AG04449 (cell line): ENCODE data around the gene CYP26B1.

Source experiments
- CTCF ChIA-PET: fragments of 350-600 bp; formaldehyde crosslinking; extraction: SDS; loops from one replicate; lab custom pipeline; 2021; ENCODE audit warnings: antibody characterized with exemption; lab: Yijun Ruan, JAX
- POLR2A ChIA-PET: fragments of 400-600, 350-600 bp; formaldehyde crosslinking; extraction: SDS; loops from one replicate; lab custom pipeline; 2020; ENCODE audit warnings: antibody characterized with exemption, inconsistent platforms; lab: Yijun Ruan, JAX
- DNase-seq: peaks from one replicate; pipeline ENCODE4 v3.0.0-alpha.2; 2010; ENCODE audit warnings: low read depth, low spot score
- H3K4me3 ChIP-seq: 2 replicates; pipeline ENCODE4 v1.5.1; 2011; ENCODE audit warnings: low read depth, mild to moderate bottlenecking, control low read depth, low read length
- CTCF ChIP-seq: IDR thresholded peaks from one replicate; pipeline ENCODE4 v1.5.1; 2011; ENCODE audit warnings: mild to moderate bottlenecking, moderate library complexity, low read length, control low read depth, inconsistent platforms; ENCODE audit not compliant: insufficient read depth; ENCODE audit errors: missing control alignments

The CYP26B1 gene

GRCh38 chr2:72135921-72136320 is 11.7 kb downstream of the CYP26B1 start:
- POLR2A ChIA-PET = no interaction called here
- DNase-seq = no peak
- CTCF ChIA-PET = interaction anchor here (0.9 to 3.5 kb wide), 6 partner anchors 11 to 611 kb away, joined by 3 to 28 read pairs (median 4); no protein-coding TSS in a partner anchor
- H3K4me3 ChIP-seq = no peak overlapping the region
- TF ChIP-seq CTCF = no peak

- POLR2A ChIA-PET = no interaction called here
- CTCF ChIA-PET = interaction anchor here (0.6 to 3.5 kb wide), 6 partner anchors 10 to 232 kb away, joined by 3 to 28 read pairs (median 4); no protein-coding TSS in a partner anchor
- no peak overlapping the region for H3K4me3 ChIP-seq
- no peak for DNase-seq
- TF ChIP-seq CTCF = no peak
Observed at GRCh38 chr2:72134997-72135800, 12.5 kb downstream of the CYP26B1 start.

GRCh38 chr2:72134408-72134996 is 13.2 kb downstream of the CYP26B1 start:
- no peak for DNase-seq
- H3K4me3 ChIP-seq = no peak overlapping the region
- ChIA-PET CTCF (interaction anchor here (0.6 to 2.9 kb wide), 3 partner anchors 10 to 336 kb away, joined by 3 to 8 read pairs (median 4); no protein-coding TSS in a partner anchor), POLR2A (no interaction called here)
- TF ChIP-seq CTCF = no peak

GRCh38 chr2:72133721-72134407 is 13.8 kb downstream of the CYP26B1 start:
- no peak for TF ChIP-seq CTCF
- no peak for DNase-seq
- ChIA-PET POLR2A (no interaction called here), CTCF (interaction anchor here (1.0 to 2.9 kb wide), 2 partner anchors 10 to 335 kb away, joined by 4 to 8 read pairs; no protein-coding TSS in a partner anchor)
- no peak overlapping the region for H3K4me3 ChIP-seq

- no peak for DNase-seq
- POLR2A ChIA-PET = no interaction called here
- CTCF ChIA-PET = interaction anchor here (1.1 to 2.9 kb wide), 2 partner anchors 334 to 339 kb away, joined by 3 to 8 read pairs; no protein-coding TSS in a partner anchor
- H3K4me3 ChIP-seq = no peak overlapping the region
- TF ChIP-seq CTCF = no peak
Observed at GRCh38 chr2:72132981-72133720, 14.5 kb downstream of the CYP26B1 start.
